ENCODE results near the gene TNFRSF25.
A peak's percentile ranks its signal among the peaks of the same experiment; 100 is the strongest.

The TNFRSF25 gene

GRCh38 chr1:6490181-6491080, 24.5 kb upstream of the TNFRSF25 start:
- peak overlapping the region; percentile 61 for H3K4me3 ChIP-seq (ENCODE audit: low read depth, low read length)

DNA sequence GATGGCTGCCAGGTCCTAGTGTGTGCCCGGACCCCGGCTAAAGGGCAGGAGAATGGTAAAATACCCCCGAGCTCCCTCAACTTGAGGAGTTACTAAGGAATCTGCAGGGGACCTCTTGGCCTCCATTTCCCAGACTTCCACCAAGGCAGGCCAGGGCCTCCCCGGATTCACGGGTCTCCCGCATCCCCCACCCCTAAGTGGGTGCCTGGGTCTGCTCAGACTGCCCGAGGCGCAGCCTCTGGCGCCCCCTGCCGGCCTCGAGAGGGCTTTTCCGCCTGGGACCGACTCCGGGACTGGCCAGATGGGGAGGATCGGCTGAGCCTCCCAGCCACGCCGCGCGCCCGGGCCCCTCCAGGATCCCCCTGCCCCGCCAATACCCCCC, 23.8 kb upstream of the TNFRSF25 start:
- DNase-seq (ENCODE audit: low read depth): no peak

More at GRCh38 chr1:6490181-6491080, 24.5 kb upstream of the TNFRSF25 start:
- DNase-seq (ENCODE audit: low read depth): no peak

DNA sequence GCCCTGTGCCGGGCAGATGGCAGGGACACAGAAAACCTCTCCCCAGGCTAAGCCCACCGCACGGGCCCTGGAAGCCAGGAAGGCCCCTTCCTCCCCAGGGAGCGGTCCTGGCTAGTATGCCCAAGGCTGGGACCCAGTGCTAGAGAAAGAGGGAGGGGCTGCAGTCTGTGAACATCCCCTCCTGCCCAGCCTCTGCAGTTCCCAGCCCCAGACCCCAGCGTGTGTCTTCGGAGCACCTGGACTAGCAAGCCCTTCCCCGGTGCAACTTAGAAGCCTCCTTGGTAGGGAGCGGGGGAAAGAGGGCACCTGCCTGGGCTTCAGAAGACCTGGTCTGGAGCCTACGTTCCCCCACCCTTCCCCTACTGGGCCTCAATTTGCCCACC, 23.4 kb upstream of the TNFRSF25 start:
- no peak for DNase-seq (ENCODE audit: low read depth)
- peak overlapping the region; percentile 61 for H3K4me3 ChIP-seq (ENCODE audit: low read depth, low read length)

More for the DNA sequence above, 23.8 kb upstream of the TNFRSF25 start:
- peak overlapping the region; percentile 61 for H3K4me3 ChIP-seq (ENCODE audit: low read depth, low read length)

GRCh38 chr1:6488602-6489382, 22.8 kb upstream of the TNFRSF25 start:
- no peak for DNase-seq (ENCODE audit: low read depth)
- no peak overlapping the region for H3K4me3 ChIP-seq (ENCODE audit: low read depth, low read length)

DNA sequence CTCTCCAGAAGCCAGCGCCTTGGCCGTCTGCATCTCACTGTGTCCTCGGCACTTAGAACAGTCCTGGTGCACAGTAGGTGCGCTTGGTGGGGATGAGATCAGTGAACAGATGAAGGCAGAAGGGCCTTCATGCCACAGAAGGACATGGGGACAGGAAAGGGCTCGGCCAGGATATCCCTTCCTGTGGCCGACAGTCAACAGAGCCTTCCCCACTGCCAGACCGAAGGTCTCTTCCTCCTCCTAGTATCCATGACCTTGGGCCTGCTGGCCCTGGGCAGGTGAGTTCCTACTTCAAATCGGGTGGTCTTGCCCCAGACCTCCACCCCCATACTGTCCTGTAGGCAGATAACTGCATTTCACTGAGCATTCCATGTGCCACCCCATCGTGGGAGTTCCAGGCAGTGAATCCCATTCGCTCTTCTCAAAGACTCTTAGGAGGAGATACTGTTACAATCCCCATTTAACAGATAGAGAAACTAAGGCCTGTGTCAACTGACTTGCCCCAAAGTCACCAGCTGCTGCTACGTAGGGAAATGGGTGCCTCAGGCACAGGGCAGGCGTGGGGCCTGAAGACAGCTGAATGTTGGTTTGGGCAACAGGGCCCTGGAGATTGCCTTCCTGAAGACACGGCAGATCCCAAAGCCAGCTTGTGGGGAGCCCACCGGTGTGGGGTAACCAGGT, 22.0 kb upstream of the TNFRSF25 start:
- DNase-seq (ENCODE audit: low read depth): no peak

DNA sequence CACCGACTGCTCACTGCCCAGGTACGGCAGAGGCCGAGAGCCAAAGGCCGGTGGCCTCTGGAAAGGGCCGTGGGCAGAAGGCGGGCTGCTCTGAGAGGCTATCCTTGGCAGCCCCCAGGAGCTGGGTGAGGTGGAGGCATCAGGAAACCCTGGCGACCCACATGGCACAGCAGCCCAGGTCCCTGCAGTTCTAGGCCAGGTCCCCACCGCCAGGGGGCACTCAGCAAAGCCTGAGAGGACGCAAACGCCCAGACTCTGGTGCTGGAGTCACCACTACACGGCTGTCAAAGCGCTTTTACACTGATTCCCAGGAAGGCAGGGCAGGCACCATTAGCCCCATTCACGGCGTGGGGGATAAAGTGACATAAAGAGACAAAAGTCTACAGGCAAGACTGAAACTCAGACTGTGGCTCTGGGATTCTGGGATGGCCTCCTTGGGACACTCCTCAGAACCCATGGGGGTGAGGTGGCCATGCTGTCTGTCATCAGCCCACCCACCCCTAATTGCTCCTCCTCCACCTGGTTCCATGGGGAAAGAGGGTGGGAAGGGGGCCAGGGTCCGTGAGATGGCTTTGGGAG, 20.5 kb upstream of the TNFRSF25 start:
- peak overlapping the region; percentile 67 for H3K4me3 ChIP-seq (ENCODE audit: low read depth, low read length)

More for the DNA sequence above, 22.0 kb upstream of the TNFRSF25 start:
- no peak overlapping the region for H3K4me3 ChIP-seq (ENCODE audit: low read depth, low read length)

GRCh38 chr1:6485168-6486101, 19.5 kb upstream of the TNFRSF25 start:
- H3K4me3 ChIP-seq (ENCODE audit: low read depth, low read length): peak overlapping the region; percentile 67
- no peak for DNase-seq (ENCODE audit: low read depth)

More for the DNA sequence above, 20.5 kb upstream of the TNFRSF25 start:
- no peak for DNase-seq (ENCODE audit: low read depth)

DNA sequence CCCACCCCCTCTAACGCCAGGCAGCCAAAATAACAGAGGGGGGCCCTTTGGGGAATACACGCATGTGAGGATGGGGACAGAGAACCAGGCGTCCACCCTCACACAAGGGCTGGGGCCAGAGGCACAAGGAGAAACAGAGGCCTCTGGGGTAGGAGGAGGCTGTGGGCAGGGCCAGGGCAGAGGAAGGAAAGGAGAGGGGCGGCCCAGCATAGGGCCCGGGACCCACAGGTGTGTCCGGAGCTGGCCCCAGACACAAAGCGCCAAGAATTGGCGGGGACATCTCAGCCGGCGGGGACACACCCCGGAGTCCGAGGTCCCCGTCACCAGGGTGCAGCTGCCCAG, 18.8 kb upstream of the TNFRSF25 start:
- H3K4me3 ChIP-seq (ENCODE audit: low read depth, low read length): peak overlapping the region; percentile 67
- DNase-seq (ENCODE audit: low read depth): no peak

- no peak overlapping the region for H3K4me3 ChIP-seq (ENCODE audit: low read depth, low read length)
Observed at GRCh38 chr1:6483761-6484117, 17.8 kb upstream of the TNFRSF25 start.

GRCh38 chr1:6483017-6483760, 17.2 kb upstream of the TNFRSF25 start:
- DNase-seq (ENCODE audit: low read depth): no peak
- H3K4me3 ChIP-seq (ENCODE audit: low read depth, low read length): no peak overlapping the region

More at GRCh38 chr1:6483761-6484117, 17.8 kb upstream of the TNFRSF25 start:
- no peak for DNase-seq (ENCODE audit: low read depth)

- no peak overlapping the region for H3K4me3 ChIP-seq (ENCODE audit: low read depth, low read length)
- DNase-seq (ENCODE audit: low read depth): no peak
Observed at GRCh38 chr1:6481820-6482219, 15.8 kb upstream of the TNFRSF25 start.

GRCh38 chr1:6477039-6477820, 11.3 kb upstream of the TNFRSF25 start:
- no peak for DNase-seq (ENCODE audit: low read depth)
- H3K4me3 ChIP-seq (ENCODE audit: low read depth, low read length): no peak overlapping the region

- no peak for DNase-seq (ENCODE audit: low read depth)
Observed at GRCh38 chr1:6476483-6476882, 10.5 kb upstream of the TNFRSF25 start.

GRCh38 chr1:6475381-6476133, 9.6 kb upstream of the TNFRSF25 start:
- DNase-seq (ENCODE audit: low read depth): no peak
- H3K4me3 ChIP-seq (ENCODE audit: low read depth, low read length): no peak overlapping the region

More at GRCh38 chr1:6476483-6476882, 10.5 kb upstream of the TNFRSF25 start:
- H3K4me3 ChIP-seq (ENCODE audit: low read depth, low read length): no peak overlapping the region

DNA sequence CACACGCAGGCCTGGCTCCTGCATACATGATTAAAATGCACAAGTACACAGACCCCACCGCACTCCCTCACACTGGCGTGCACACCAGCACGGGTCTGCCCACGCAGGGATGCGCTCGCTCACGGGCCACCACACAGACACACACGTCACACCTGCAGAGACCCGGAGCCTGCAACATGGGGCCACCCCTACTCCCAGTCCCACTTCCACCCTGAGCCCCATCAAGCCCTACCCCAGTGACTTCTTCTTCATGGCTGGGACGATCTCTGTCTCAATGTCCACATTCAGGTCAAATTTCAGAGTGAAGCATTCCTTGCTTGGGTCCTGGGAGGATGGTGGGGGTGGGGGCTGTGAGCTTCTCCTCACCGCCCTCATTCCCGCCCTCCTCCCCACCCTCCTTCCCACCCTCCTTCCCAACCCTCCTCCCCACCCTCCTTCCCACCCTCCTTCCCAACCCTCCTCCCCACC, 8.9 kb upstream of the TNFRSF25 start:
- no peak overlapping the region for H3K4me3 ChIP-seq (ENCODE audit: low read depth, low read length)
- no peak for DNase-seq (ENCODE audit: low read depth)

- DNase-seq (ENCODE audit: low read depth): no peak
- no peak overlapping the region for H3K4me3 ChIP-seq (ENCODE audit: low read depth, low read length)
Observed at GRCh38 chr1:6473974-6474814, 8.2 kb upstream of the TNFRSF25 start.

All from skeletal muscle cell (primary cell).